Pancreas (tissue), 10 donors: Measurements from ENCODE around the gene GLI1. TPM values are rescaled to one million over a fixed set of nuclear protein-coding genes. Genes with fewer than 3 reads are reported as not detected.

ENCODE experiments used
- ATAC-seq, 4 donors: fragments of 200-7000 bp; cut with Tn5 transposase; one replicate each; pipeline versions ENCODE4 v1.8.0 to v1.9.1; 2020; ENCODE audit warnings: mild to moderate bottlenecking in 4 of 4, moderate library complexity in 4 of 4
- DNase-seq, 6 donors: peaks; one replicate each; pipeline ENCODE4 v3.0.0-alpha.2; 2020
- FAIRE-seq: peaks from 2 replicates; lab custom pipeline; 2012; peaks lifted over from hg19 to GRCh38; lab: Jason Lieb, UNC
- H3K27ac ChIP-seq, 4 donors: fragments of 200-600 bp; sonication (generic); 1 replicate in 3 of 4; 2 replicates in 1 of 4; pipeline versions ENCODE4 v1.5.0 to v1.8.0; 2020
- H3K27me3 ChIP-seq, 4 donors: fragments of 200-600 bp; one replicate each; pipeline ENCODE4 v1.8.0; 2021
- H3K36me3 ChIP-seq, 3 donors: fragments of 200-600 bp; sonication (generic) in 1 of 3; one replicate each; pipeline versions ENCODE4 v1.5.0 to v1.8.0; 2020 to 2021
- H3K4me1 ChIP-seq, 3 donors: fragments of 200-600 bp; one replicate each; pipeline ENCODE4 v1.8.0; 2021
- H3K4me3 ChIP-seq, 4 donors: fragments of 200-600 bp; sonication (generic) in 2 of 4; one replicate each; pipeline versions ENCODE4 v1.5.0 to v1.8.0; 2020 to 2021
- H3K9me3 ChIP-seq, 4 donors: fragments of 200-600 bp; one replicate each; pipeline ENCODE4 v1.8.0; 2021
- CTCF ChIP-seq, 4 donors: fragments of 200-600 bp; sonication (generic) in 3 of 4; IDR thresholded peaks; one replicate each; pipeline versions ENCODE4 v1.5.0 to v1.8.0; 2021; ENCODE audit warnings: antibody characterized with exemption in 4 of 4
- WGBS, 2 donors: extraction: QIAGEN DNeasy Blood & Tissue Kit; methylation state at CpG; one replicate each; pipeline ENCODE4 v1.1.7; 2013; 5-methylcytosine and 5-hydroxymethylcytosine counted together
- intact Hi-C, 3 donors: fragments of 100-400 bp; cut with DNase I; formaldehyde crosslinking; loops; one replicate each; pipeline versions ENCODE4 v1.11.1 to v1.14.2; 2022
- polyA plus RNA-seq, 2 donors: library from polyadenylated mRNA; stranded (reverse); fragments of 200-250 nt; gene quantifications; one replicate each; pipeline ENCODE4 v1.2.3, GENCODE V29; 2013
- total RNA-seq, 6 donors: library from RNA; stranded (reverse); fragmentation: NEBNext Ultra II Directional in 4 of 6; extraction: Animal tissue kit (Norgen Biotek cat#: 25700) in 4 of 6; gene quantifications; one replicate each; pipeline versions ENCODE4 v1.2.1 to v1.2.4, GENCODE V29; 2021 to 2023
- donor health status: healthy with polysubstance abuse.
- donor health status: DM: no; HTN: no; CAD: no; lungs with moderate emphysema.
- donor health status: DM: no; HTN: no; CAD: no.
- donor health status: control.
- donor health status: control.
- donor health status: Bipolar disorder and iron deficiency.
- donor health status: DM: yes; HTN: yes; CAD: no.
- donor health status: DM: no; HTN: no; CAD: no.
- donor health status: DM: no; HTN: no; CAD: no.
- donor health status: DM: yes; HTN: yes; CAD: no.

Gene GLI1
- total and polyA plus RNA-seq, 8 donors: 0.06 to 2.2 (median 0.46) TPM; not detected in 2

- H3K27me3 ChIP-seq: peaks cover 0 to 4% (median 0%) of the 10 kb centered on the region in 4 donors
- 81 to 84% methylated on average over 14 to 15 of the region's 15 CpGs for WGBS, 2 donors
- intact Hi-C loops: no loop called here
- H3K4me1 ChIP-seq: peaks cover 3 to 5% (median 3%) of the 10 kb centered on the region in 3 donors
- no peaks in the 10 kb centered on the region for H3K36me3 ChIP-seq
- H3K27ac ChIP-seq: peak overlapping the region in 2 of 4 donors; percentile 33 to 41
- ATAC-seq: no peak
- H3K4me3 ChIP-seq: peak overlapping the region in 1 of 4 donors; percentile 55
- no peaks in the 10 kb centered on the region for H3K9me3 ChIP-seq
- DNase-seq: peak in 1 of 6 donors; percentile 36
- FAIRE-seq: no peak
- TF ChIP-seq CTCF (IDR thresholded peaks at IDR 0.05): no peak
Observed at GRCh38 chr12:57476993-57477709, 17.6 kb downstream of the GLI1 start.

GRCh38 chr12:57477710-57478681, 18.4 kb downstream of the GLI1 start:
- Histone ChIP-seq H3K27ac (peak overlapping the region in 2 of 4 donors; percentile 33 to 41), H3K4me1 (peaks cover 3 to 5% (median 3%) of the 10 kb centered on the region in 3 donors), H3K4me3 (peak overlapping the region in 1 of 4 donors; percentile 55), H3K36me3 (no peaks in the 10 kb centered on the region), H3K27me3 (peaks cover 0 to 4% (median 0%) of the 10 kb centered on the region in 4 donors), H3K9me3 (no peaks in the 10 kb centered on the region)
- ATAC-seq (peak in 2 of 4 donors; percentile 29 to 43), FAIRE-seq (no peak), DNase-seq (peak in 1 of 6 donors; percentile 35)
- no peak for TF ChIP-seq CTCF (IDR thresholded peaks at IDR 0.05)
- intact Hi-C loops: no loop called here
- WGBS, 2 donors: 71 to 80% methylated on average over 12 of the region's 12 CpGs

- peak overlapping the region in 2 of 4 donors; percentile 28 to 41 for H3K27ac ChIP-seq
- WGBS, 2 donors: 63 to 75% methylated on average over 10 of the region's 10 CpGs
- H3K4me3 ChIP-seq: no peak overlapping the region
- no peak for TF ChIP-seq CTCF (IDR thresholded peaks at IDR 0.05)
- DNase-seq (peak in 1 of 6 donors; percentile 43), ATAC-seq (no peak), FAIRE-seq (no peak)
- peaks cover 0 to 4% (median 0%) of the 10 kb centered on the region in 4 donors for H3K27me3 ChIP-seq
- H3K36me3 ChIP-seq: no peaks in the 10 kb centered on the region
- H3K4me1 ChIP-seq: peaks cover 3 to 5% (median 3%) of the 10 kb centered on the region in 3 donors
- H3K9me3 ChIP-seq: no peaks in the 10 kb centered on the region
- intact Hi-C loops: no loop called here
Observed at GRCh38 chr12:57479043-57479375, 19.4 kb downstream of the GLI1 start.

- FAIRE-seq (no peak), ATAC-seq (peak in 1 of 4 donors; percentile 14), DNase-seq (no peak)
- no peak for TF ChIP-seq CTCF (IDR thresholded peaks at IDR 0.05)
- Histone ChIP-seq H3K4me3 (no peak within 1 kb of the TSS), H3K36me3 (no peaks in the 10 kb centered on the region), H3K27ac (peak within 1 kb of the TSS in 2 of 4 donors; percentile 28 to 41), H3K9me3 (no peaks in the 10 kb centered on the region), H3K4me1 (peaks cover 3 to 5% (median 3%) of the 10 kb centered on the region in 3 donors), H3K27me3 (peaks cover 0 to 4% (median 0%) of the 10 kb centered on the region in 4 donors)
- WGBS, 2 donors: 57 to 65% methylated on average over 6 of the region's 6 CpGs
- intact Hi-C loops: no loop called here
Observed at GRCh38 chr12:57479376-57480115, 20.0 kb downstream of the GLI1 start, which contains the start of gene ARHGAP9. TSS of gene ARHGAP9 (minus strand) at chr12:57479866. CDS start at chr12:57479406, 460 bp downstream.
